HG03060 (cell line): Measurements from ENCODE around the gene OSBPL2.

Experiments used
- ATAC-seq: cut with Tn5 transposase; IDR thresholded peaks from one replicate; pipeline ENCODE4 v1.9.1; 2021; ENCODE audit warnings: low read depth, moderate number of reproducible peaks; ENCODE audit not compliant: unreplicated experiment

OSBPL2 gene

GRCh38 chr20:62205618-62206387, 32.5 kb upstream of the OSBPL2 start:
- ATAC-seq = no peak

GRCh38 chr20:62206388-62206775, 31.9 kb upstream of the OSBPL2 start:
- no peak for ATAC-seq

GRCh38 chr20:62208061-62208794, 30.1 kb upstream of the OSBPL2 start:
- ATAC-seq = no peak

- no peak for ATAC-seq
Measured at GRCh38 chr20:62208795-62209755, 29.2 kb upstream of the OSBPL2 start.

- no peak for ATAC-seq
Measured at GRCh38 chr20:62209850-62210495, 28.3 kb upstream of the OSBPL2 start.

GRCh38 chr20:62210496-62210855, 27.8 kb upstream of the OSBPL2 start:
- no peak for ATAC-seq

- ATAC-seq = no peak
Measured at GRCh38 chr20:62211216-62211615, 27.1 kb upstream of the OSBPL2 start.

- ATAC-seq = no peak
Measured at GRCh38 chr20:62211769-62212288, 26.5 kb upstream of the OSBPL2 start.

GRCh38 chr20:62212299-62212698, 26.0 kb upstream of the OSBPL2 start:
- no peak for ATAC-seq

- no peak for ATAC-seq
Measured at GRCh38 chr20:62214067-62214466, 24.3 kb upstream of the OSBPL2 start.

- no peak for ATAC-seq
Measured at GRCh38 chr20:62215020-62215990, 23.0 kb upstream of the OSBPL2 start.

GRCh38 chr20:62215991-62216635, 22.2 kb upstream of the OSBPL2 start:
- ATAC-seq = no peak

GRCh38 chr20:62216636-62217566, 21.4 kb upstream of the OSBPL2 start:
- ATAC-seq = no peak

- ATAC-seq = no peak
Measured at GRCh38 chr20:62217913-62218773, 20.2 kb upstream of the OSBPL2 start.

- no peak for ATAC-seq
Measured at GRCh38 chr20:62219101-62219991, 19.0 kb upstream of the OSBPL2 start.
